Kidney (tissue), 14 donors: ENCODE results near the gene IFT88. TPM values are rescaled to one million over a fixed set of nuclear protein-coding genes. Genes with fewer than 3 reads are reported as not detected.

ENCODE experiments used
- DNase-seq, 5 donors: peaks; one replicate each; pipeline ENCODE4 v3.0.0-alpha.2; 2013 to 2020
- FAIRE-seq: peaks from 2 replicates; lab custom pipeline; 2012; peaks lifted over from hg19 to GRCh38; lab: Jason Lieb, UNC
- H3K27ac ChIP-seq, 2 donors: one replicate each; pipeline ENCODE4 v1.7.0; 2013; ENCODE audit warnings: low read depth in 2 of 2, low read length in 2 of 2, inconsistent platforms in 1 of 2
- H3K27me3 ChIP-seq: one replicate; pipeline ENCODE4 v1.7.1; 2013; ENCODE audit warnings: low read length, inconsistent platforms; ENCODE audit not compliant: control insufficient read depth, insufficient read depth
- H3K36me3 ChIP-seq, 3 donors: one replicate each; pipeline versions ENCODE4 v1.7.0 to v1.7.1; 2013; ENCODE audit warnings: low read length in 3 of 3, control low read depth in 1 of 3, inconsistent platforms in 1 of 3; ENCODE audit not compliant: insufficient read depth in 3 of 3, control insufficient read depth in 2 of 3
- H3K4me1 ChIP-seq, 3 donors: one replicate each; pipeline versions ENCODE4 v1.7.0 to v1.7.1; 2013; ENCODE audit warnings: low read length in 3 of 3, inconsistent platforms in 1 of 3, low read depth in 1 of 3; ENCODE audit not compliant: control insufficient read depth in 2 of 3, insufficient read depth in 2 of 3
- H3K4me3 ChIP-seq, 3 donors: one replicate each; pipeline versions ENCODE4 v1.7.0 to v1.8.1; 2013; ENCODE audit warnings: low read length in 3 of 3, control low read depth in 1 of 3, inconsistent platforms in 1 of 3
- H3K9ac ChIP-seq, 3 donors: one replicate each; pipeline versions ENCODE4 v1.7.0 to v1.7.1; 2013; ENCODE audit warnings: low read length in 3 of 3, control low read depth in 1 of 3, inconsistent platforms in 1 of 3
- H3K9me3 ChIP-seq, 3 donors: one replicate each; pipeline versions ENCODE4 v1.7.0 to v1.7.1; 2013; ENCODE audit warnings: low read length in 3 of 3, control low read depth in 1 of 3, inconsistent platforms in 1 of 3; ENCODE audit not compliant: control insufficient read depth in 2 of 3, insufficient read depth in 1 of 3
- intact Hi-C: fragments of 100-400 bp; cut with DNase I; formaldehyde crosslinking; loops from one replicate; pipeline ENCODE4 v1.11.1; 2022
- polyA plus RNA-seq: library from polyadenylated mRNA; stranded (reverse); fragments of 350-450 nt; fragmentation: Illumina TruSeq; extraction: RNeasy Lipid Tissue Mini Kit (QIAGEN cat#74804); gene quantifications from one replicate; pipeline ENCODE4 v1.2.3, GENCODE V29; 2014; ENCODE audit warnings: low read depth, low replicate concordance; ENCODE audit not compliant: insufficient read depth
- total RNA-seq: library from RNA; stranded (reverse); fragmentation: NEBNext Ultra II Directional; extraction: Animal tissue kit (Norgen Biotek cat#: 25700); gene quantifications from one replicate; pipeline ENCODE4 v1.2.1, GENCODE V29; 2021
- TF ChIP-seq, protein P1 (sequence below): IDR thresholded peaks from 3 replicates; pipeline ENCODE4 v1.5.1; 2012; ENCODE audit warnings: mild to moderate bottlenecking, moderate library complexity, borderline replicate concordance; ENCODE audit not compliant: insufficient read depth; ENCODE audit errors: extremely low read depth
- donor health status: control.
- donor health status: control.
- donor health status: control.
- donor health status: control.
- donor health status: control.
- donor health status: DM: yes; HTN: yes; CAD: no.
- donor health status: Normal renal cell carcinoma (clear cell type).

The IFT88 gene
- total and polyA plus RNA-seq, 2 donors from 2014 or later, result 20.2 to 30.3 TPM

- H3K9me3 ChIP-seq, result no peaks in the 10 kb centered on the region
- H3K4me3 ChIP-seq, result no peak overlapping the region
- no peaks in the 10 kb centered on the region for H3K4me1 ChIP-seq
- no peak overlapping the region for H3K27ac ChIP-seq
- intact Hi-C loops, result no loop called here
- FAIRE-seq (no peak), DNase-seq (no peak)
- no peaks in the 10 kb centered on the region for H3K27me3 ChIP-seq
- no peak overlapping the region for H3K9ac ChIP-seq
- H3K36me3 ChIP-seq, result peaks cover 2 to 16% (median 4%) of the 10 kb centered on the region in 3 donors
- TF ChIP-seq, protein P1, sequence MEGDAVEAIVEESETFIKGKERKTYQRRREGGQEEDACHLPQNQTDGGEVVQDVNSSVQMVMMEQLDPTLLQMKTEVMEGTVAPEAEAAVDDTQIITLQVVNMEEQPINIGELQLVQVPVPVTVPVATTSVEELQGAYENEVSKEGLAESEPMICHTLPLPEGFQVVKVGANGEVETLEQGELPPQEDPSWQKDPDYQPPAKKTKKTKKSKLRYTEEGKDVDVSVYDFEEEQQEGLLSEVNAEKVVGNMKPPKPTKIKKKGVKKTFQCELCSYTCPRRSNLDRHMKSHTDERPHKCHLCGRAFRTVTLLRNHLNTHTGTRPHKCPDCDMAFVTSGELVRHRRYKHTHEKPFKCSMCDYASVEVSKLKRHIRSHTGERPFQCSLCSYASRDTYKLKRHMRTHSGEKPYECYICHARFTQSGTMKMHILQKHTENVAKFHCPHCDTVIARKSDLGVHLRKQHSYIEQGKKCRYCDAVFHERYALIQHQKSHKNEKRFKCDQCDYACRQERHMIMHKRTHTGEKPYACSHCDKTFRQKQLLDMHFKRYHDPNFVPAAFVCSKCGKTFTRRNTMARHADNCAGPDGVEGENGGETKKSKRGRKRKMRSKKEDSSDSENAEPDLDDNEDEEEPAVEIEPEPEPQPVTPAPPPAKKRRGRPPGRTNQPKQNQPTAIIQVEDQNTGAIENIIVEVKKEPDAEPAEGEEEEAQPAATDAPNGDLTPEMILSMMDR, result no peak
These were observed 57.3 kb downstream of the IFT88 start for GRCh38 chr13:20624213-20624612.

DNA sequence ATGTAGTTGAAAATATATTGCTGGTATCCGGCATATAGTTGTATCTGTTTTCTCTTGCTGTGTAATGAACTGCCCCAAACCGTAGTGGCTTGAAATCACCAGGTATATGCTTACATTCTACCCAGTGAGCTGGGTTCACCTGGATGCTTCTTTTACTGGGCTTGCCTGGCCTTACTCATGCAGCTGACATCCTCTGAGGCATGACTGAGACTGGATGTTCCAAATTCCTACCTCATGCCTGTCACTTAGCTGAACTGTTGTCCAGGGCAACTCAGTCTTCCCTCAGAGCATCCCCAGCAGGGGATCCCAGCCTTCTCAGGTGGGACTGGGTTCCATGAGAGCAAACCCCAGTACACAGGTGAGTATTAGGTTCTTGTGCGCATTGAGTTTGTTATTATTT lies 66.8 kb downstream of the IFT88 start:
- H3K36me3 ChIP-seq, result peaks cover 0 to 24% (median 5%) of the 10 kb centered on the region in 3 donors
- TF ChIP-seq, protein P1, result no peak

DNA sequence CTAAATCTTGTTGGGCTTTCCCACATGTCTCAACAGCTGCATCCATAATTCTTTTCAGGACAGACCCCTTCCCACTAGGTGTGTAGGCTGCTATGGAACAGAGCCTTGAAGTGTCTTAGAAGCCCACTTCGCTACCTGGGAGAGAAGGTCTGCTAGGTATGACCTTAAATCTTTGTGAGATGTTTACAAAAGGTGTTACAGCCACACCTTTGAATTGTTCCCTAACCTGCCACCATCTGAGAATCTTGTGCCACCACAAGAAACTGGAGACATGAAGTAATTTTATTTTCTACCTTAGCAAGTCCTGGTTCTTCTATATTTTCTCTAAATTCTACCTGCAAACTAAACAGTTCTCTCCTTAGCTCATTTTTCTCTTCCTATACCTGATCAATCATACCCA lies 69.1 kb downstream of the IFT88 start:
- intact Hi-C loops, result no loop called here
- peaks cover 0 to 22% (median 5%) of the 10 kb centered on the region in 3 donors for H3K36me3 ChIP-seq

More for the DNA sequence above, 66.8 kb downstream of the IFT88 start:
- Histone ChIP-seq H3K27ac (no peak overlapping the region), H3K9ac (no peak overlapping the region), H3K4me1 (no peaks in the 10 kb centered on the region), H3K27me3 (no peaks in the 10 kb centered on the region), H3K4me3 (no peak overlapping the region), H3K9me3 (no peaks in the 10 kb centered on the region)
- intact Hi-C loops, result no loop called here
- no peak for DNase-seq
- FAIRE-seq, result no peak

More for the DNA sequence above, 69.1 kb downstream of the IFT88 start:
- Histone ChIP-seq H3K9me3 (no peaks in the 10 kb centered on the region), H3K27ac (no peak overlapping the region), H3K4me3 (no peak overlapping the region), H3K4me1 (no peaks in the 10 kb centered on the region), H3K9ac (no peak overlapping the region), H3K27me3 (no peaks in the 10 kb centered on the region)
- FAIRE-seq (no peak), DNase-seq (no peak)
- TF ChIP-seq, protein P1, result no peak
